Hepatocyte (in vitro differentiated cells): Measurements from ENCODE around the gene ZNHIT2. TPM values are rescaled to one million over a fixed set of nuclear protein-coding genes. Genes with fewer than 3 reads are reported as not detected.

Source experiments
- DNase-seq: peaks from one replicate; pipeline ENCODE4 v3.0.0-alpha.2; 2016; ENCODE audit warnings: low spot score
- H2AFZ ChIP-seq: fragments of 200-600 bp; sonication (generic); 2 replicates; pipeline ENCODE4 v1.6.0; 2016; ENCODE audit warnings: antibody characterized with exemption, mild to moderate bottlenecking
- H3K27ac ChIP-seq: fragments of 200-600 bp; sonication (generic); 2 replicates; pipeline ENCODE4 v1.5.1; 2016; ENCODE audit warnings: mild to moderate bottlenecking
- H3K27me3 ChIP-seq: fragments of 200-600 bp; sonication (generic); 2 replicates; pipeline ENCODE4 v1.6.1; 2016
- H3K36me3 ChIP-seq: fragments of 200-600 bp; sonication (generic); replicated peaks from 2 replicates; pipeline ENCODE4 v1.5.1; 2016; ENCODE audit warnings: low read depth; ENCODE audit not compliant: insufficient read depth
- H3K4me1 ChIP-seq: fragments of 200-600 bp; sonication (generic); 2 replicates; pipeline ENCODE4 v1.5.1; 2016; ENCODE audit warnings: mild to moderate bottlenecking, moderate library complexity; ENCODE audit not compliant: insufficient read depth
- H3K4me2 ChIP-seq: fragments of 200-600 bp; sonication (generic); 2 replicates; pipeline ENCODE4 v1.6.0; 2016
- H3K4me3 ChIP-seq: fragments of 200-600 bp; sonication (generic); 2 replicates; pipeline ENCODE4 v1.5.1; 2016; ENCODE audit warnings: mild to moderate bottlenecking
- H3K79me2 ChIP-seq: fragments of 200-600 bp; sonication (generic); 2 replicates; pipeline ENCODE4 v1.6.0; 2017; ENCODE audit warnings: mild to moderate bottlenecking
- H3K9me2 ChIP-seq: fragments of 200-600 bp; sonication (generic); replicated peaks from 2 replicates; pipeline ENCODE4 v1.6.0; 2017; ENCODE audit warnings: mild to moderate bottlenecking; ENCODE audit not compliant: insufficient read depth
- H3K9me3 ChIP-seq: fragments of 200-600 bp; sonication (generic); 2 replicates; pipeline ENCODE4 v1.5.1; 2016; ENCODE audit warnings: low read depth, mild to moderate bottlenecking
- H4K20me1 ChIP-seq: fragments of 200-600 bp; sonication (generic); 2 replicates; pipeline ENCODE4 v1.6.0; 2016; ENCODE audit warnings: mild to moderate bottlenecking; ENCODE audit not compliant: insufficient read depth, poor library complexity, severe bottlenecking
- CTCF ChIP-seq: fragments of 200-600 bp; sonication (generic); IDR thresholded peaks from 2 replicates; pipeline ENCODE4 v1.5.1; 2016; ENCODE audit warnings: antibody characterized with exemption, mild to moderate bottlenecking; ENCODE audit not compliant: poor library complexity
- EZH2 ChIP-seq: fragments of 200-600 bp; sonication (generic); IDR thresholded peaks from 2 replicates; pipeline ENCODE4 v1.6.1; 2016; ENCODE audit warnings: antibody characterized with exemption, mild to moderate bottlenecking, borderline replicate concordance
- EZH2phosphoT487 ChIP-seq: fragments of 200-600 bp; sonication (generic); IDR thresholded peaks from one replicate; pipeline ENCODE4 v1.6.1; 2018; ENCODE audit warnings: antibody characterized with exemption, mild to moderate bottlenecking, low read depth, moderate library complexity; ENCODE audit not compliant: unreplicated experiment, severe bottlenecking
- WGBS: methylation state at CpG from one replicate; pipeline ENCODE4 v1.1.6; 2016; ENCODE audit warnings: low lambda C conversion rate; ENCODE audit errors: missing lambda C conversion rate; 5-methylcytosine and 5-hydroxymethylcytosine counted together
- polyA plus RNA-seq: library from polyadenylated mRNA; unstranded; fragments of >200 nt; fragmentation: Nextera tagmentation; extraction: Ambion mirVana; gene quantifications from 2 replicates; pipeline ENCODE4 v1.2.1, GENCODE V29; 2016
- total RNA-seq: library from RNA; depleted of rRNA; stranded (reverse); fragments of >200 nt; gene quantifications from 2 replicates; pipeline ENCODE4 v1.2.3, GENCODE V29; 2014

Gene ZNHIT2
- total and polyA plus RNA-seq, 2 experiments from 2014 or later: 13.5 to 23.7 TPM

DNA sequence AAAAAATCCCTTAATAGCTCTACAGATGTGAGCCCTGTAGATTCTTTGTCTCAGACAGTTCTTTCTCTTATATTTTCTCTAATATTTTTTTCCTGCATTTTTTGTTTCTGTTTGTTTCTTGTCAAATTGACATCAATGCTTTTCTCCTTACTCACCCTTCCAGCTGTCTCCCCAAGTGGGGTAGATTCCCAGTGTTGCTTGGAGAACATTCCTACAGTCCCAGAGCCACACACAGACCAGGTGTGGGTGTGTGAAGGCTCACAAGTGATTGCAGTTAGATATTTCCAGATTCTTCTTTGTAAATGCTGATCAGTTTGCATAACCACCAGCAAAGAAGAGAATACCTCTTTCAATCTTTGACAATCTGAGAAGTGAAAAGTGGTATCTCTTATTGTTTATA lies 14.0 kb downstream of the ZNHIT2 start:
- no peaks in the 10 kb centered on the region for H4K20me1 ChIP-seq
- H3K79me2 ChIP-seq: peaks cover 41% of the 10 kb centered on the region
- no peaks in the 10 kb centered on the region for H3K9me3 ChIP-seq
- no peak for TF ChIP-seq EZH2phosphoT487
- no peak for TF ChIP-seq CTCF
- TF ChIP-seq EZH2: no peak
- no peak overlapping the region for H2AFZ ChIP-seq
- no peaks in the 10 kb centered on the region for H3K27me3 ChIP-seq
- no peak for DNase-seq
- no peaks in the 10 kb centered on the region for H3K36me3 ChIP-seq
- H3K4me3 ChIP-seq: no peak overlapping the region
- H3K9me2 ChIP-seq: no peaks in the 10 kb centered on the region
- H3K4me2 ChIP-seq: no peak overlapping the region
- H3K4me1 ChIP-seq: no peaks in the 10 kb centered on the region
- no peak overlapping the region for H3K27ac ChIP-seq

GRCh38 chr11:65102142-65103095 lies 15.1 kb downstream of the ZNHIT2 start:
- H3K36me3 ChIP-seq: no peaks in the 10 kb centered on the region
- no peak overlapping the region for H3K4me2 ChIP-seq
- TF ChIP-seq EZH2 (no peak), CTCF (no peak), EZH2phosphoT487 (no peak)
- H3K9me2 ChIP-seq: no peaks in the 10 kb centered on the region
- WGBS: 95% methylated on average over 8 of the region's 8 CpGs
- H3K4me3 ChIP-seq: no peak overlapping the region
- no peaks in the 10 kb centered on the region for H4K20me1 ChIP-seq
- H3K9me3 ChIP-seq: no peaks in the 10 kb centered on the region
- no peak overlapping the region for H2AFZ ChIP-seq
- peaks cover 52% of the 10 kb centered on the region for H3K79me2 ChIP-seq
- no peak for DNase-seq
- no peaks in the 10 kb centered on the region for H3K27me3 ChIP-seq
- peaks cover 2% of the 10 kb centered on the region for H3K4me1 ChIP-seq
- H3K27ac ChIP-seq: no peak overlapping the region

DNA sequence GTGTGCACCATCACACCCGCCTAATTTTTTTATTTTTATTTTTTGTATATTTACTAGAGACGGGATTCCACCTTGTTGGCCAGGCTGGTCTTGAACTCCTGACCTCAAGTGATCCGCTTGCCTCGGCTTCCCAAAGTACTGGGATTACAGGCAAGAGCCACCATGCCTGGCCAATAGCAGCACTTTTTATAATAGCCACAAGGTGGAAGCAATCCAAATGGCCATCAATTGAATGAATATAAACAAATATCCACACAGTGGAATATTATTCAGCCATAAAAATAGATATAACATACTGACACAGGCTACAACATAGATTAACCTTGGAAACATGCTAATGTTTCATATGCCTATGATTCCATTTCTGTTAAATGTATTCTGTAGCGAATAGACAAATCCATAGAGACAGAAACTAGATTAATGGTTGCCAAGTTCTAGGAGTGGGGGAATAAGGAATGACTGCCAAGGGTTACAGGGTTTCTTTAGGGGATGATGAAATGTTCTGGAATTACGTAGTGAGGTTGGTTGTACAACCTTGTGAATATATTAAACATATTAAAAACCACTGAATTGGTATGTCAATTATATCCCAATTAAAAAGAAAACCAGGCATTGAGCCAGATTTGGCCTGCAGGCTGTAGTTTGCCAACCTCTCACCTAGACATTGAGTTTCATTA lies 16.7 kb downstream of the ZNHIT2 start:
- Histone ChIP-seq H3K27me3 (no peaks in the 10 kb centered on the region), H3K36me3 (no peaks in the 10 kb centered on the region), H3K9me3 (no peaks in the 10 kb centered on the region), H3K4me3 (no peak overlapping the region), H3K4me1 (peaks cover 10% of the 10 kb centered on the region), H3K27ac (no peak overlapping the region), H3K4me2 (no peak overlapping the region), H4K20me1 (no peaks in the 10 kb centered on the region), H3K9me2 (no peaks in the 10 kb centered on the region), H2AFZ (no peak overlapping the region), H3K79me2 (peaks cover 59% of the 10 kb centered on the region)
- TF ChIP-seq CTCF: no peak
- TF ChIP-seq EZH2phosphoT487: no peak
- TF ChIP-seq EZH2: no peak
- 93% methylated on average over 6 of the region's 6 CpGs for WGBS
- no peak for DNase-seq
